Coronary artery (tissue), 2 donors: ENCODE results near the gene GRIN1.

Experiments used
- DNase-seq: peaks from one replicate; pipeline ENCODE4 v3.0.0-alpha.2; 2017; ENCODE audit warnings: low spot score
- H3K27ac ChIP-seq, 2 donors: fragments of 200-600 bp; sonication (generic); one replicate each; pipeline ENCODE4 v1.5.1; 2016 to 2019
- H3K4me3 ChIP-seq: fragments of 200-600 bp; sonication (generic); 2 replicates; pipeline ENCODE4 v1.5.1; 2016; ENCODE audit warnings: mild to moderate bottlenecking, moderate library complexity
- CTCF ChIP-seq: fragments of 200-600 bp; sonication (generic); IDR thresholded peaks from one replicate; pipeline ENCODE4 v1.5.1; 2019; ENCODE audit warnings: antibody characterized with exemption

GRIN1 gene

GRCh38 chr9:137175345-137175961 lies 36.5 kb downstream of the GRIN1 start:
- no peak overlapping the region for H3K27ac ChIP-seq
- no peak for DNase-seq
- no peak overlapping the region for H3K4me3 ChIP-seq
- TF ChIP-seq CTCF = no peak

- Histone ChIP-seq H3K4me3 (no peak overlapping the region), H3K27ac (no peak overlapping the region)
- DNase-seq = no peak
- TF ChIP-seq CTCF = no peak
Measured at GRCh38 chr9:137176302-137177182, 37.6 kb downstream of the GRIN1 start.

- Histone ChIP-seq H3K27ac (no peak overlapping the region), H3K4me3 (no peak overlapping the region)
- no peak for TF ChIP-seq CTCF
- no peak for DNase-seq
Measured at GRCh38 chr9:137178201-137178938, 39.4 kb downstream of the GRIN1 start.

- DNase-seq = no peak
- TF ChIP-seq CTCF = no peak
- Histone ChIP-seq H3K4me3 (no peak overlapping the region), H3K27ac (no peak overlapping the region)
Measured at GRCh38 chr9:137178939-137179630, 40.1 kb downstream of the GRIN1 start.

- no peak for DNase-seq
- Histone ChIP-seq H3K4me3 (no peak overlapping the region), H3K27ac (no peak overlapping the region)
- no peak for TF ChIP-seq CTCF
Measured at GRCh38 chr9:137179761-137180160, 40.8 kb downstream of the GRIN1 start.

- no peak overlapping the region for H3K4me3 ChIP-seq
- no peak overlapping the region for H3K27ac ChIP-seq
- no peak for DNase-seq
- no peak for TF ChIP-seq CTCF
Measured at GRCh38 chr9:137180491-137180890, 41.5 kb downstream of the GRIN1 start.
